LHCN-M2 (cell line): ENCODE measurements around the gene ZNF443. TPM values are rescaled to one million over a fixed set of nuclear protein-coding genes. Genes with fewer than 3 reads are reported as not detected.
A peak's percentile ranks its signal among the peaks of the same experiment; 100 is the strongest.
"Not testable (repeated sequence)": the region's sequence is repeated elsewhere in the genome, so short reads cannot be mapped to it uniquely, and the experiment has no call there.

Source experiments
- DNase-seq: peaks from one replicate; pipeline ENCODE4 v3.0.0-alpha.2; 2012; ENCODE audit warnings: low read depth
- polyA plus RNA-seq: library from polyadenylated mRNA; unstranded; fragments of >200 nt; gene quantifications from one replicate; pipeline ENCODE4 v1.2.1, GENCODE V29; 2012; ENCODE audit warnings: missing spikeins
- total RNA-seq: library from RNA; depleted of rRNA; stranded (reverse); fragments of >200 nt; gene quantifications from 2 replicates; pipeline ENCODE4 v1.2.3, GENCODE V29; 2014; rRNA removed

The ZNF443 gene
- 3.5 and 4.5 TPM in 2 replicates for total RNA-seq
- polyA plus RNA-seq, result 1.0 TPM

DNA sequence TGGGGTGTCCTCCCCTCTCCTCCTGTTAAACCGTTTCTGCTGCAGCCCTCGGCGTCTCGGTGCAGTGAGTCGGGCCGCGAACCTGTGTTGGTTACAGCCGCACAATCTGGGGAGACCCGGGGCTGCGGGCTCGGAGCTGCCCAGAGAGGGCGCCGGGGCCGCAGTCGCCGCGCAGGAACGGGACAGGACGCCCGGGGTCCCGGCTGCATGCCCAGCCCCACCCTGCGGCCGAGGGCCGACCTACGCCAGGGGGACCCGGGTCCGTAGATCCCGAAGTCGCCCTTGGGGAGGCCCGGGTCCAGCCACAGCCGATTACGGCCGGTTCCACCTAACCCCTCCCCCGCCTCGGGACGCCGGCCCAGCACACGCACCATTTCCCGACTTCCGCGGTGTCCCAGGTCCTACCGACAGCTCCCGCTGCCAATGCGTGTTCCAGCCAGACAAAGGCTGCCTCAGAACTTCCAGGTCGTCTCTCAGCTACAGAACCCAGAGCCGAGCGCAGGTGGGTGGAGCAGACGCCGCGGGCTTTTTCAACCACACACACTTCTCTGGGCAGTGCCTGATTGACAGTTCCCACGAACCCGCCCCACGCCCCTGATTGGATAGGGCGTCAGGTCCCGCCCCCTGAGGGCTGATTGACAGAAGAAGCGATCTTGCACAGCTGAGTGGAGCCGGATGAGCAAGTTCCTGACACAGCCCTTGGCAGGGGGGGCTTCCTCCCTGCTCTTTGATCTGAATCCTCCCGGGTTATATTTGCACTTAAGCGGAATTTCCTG is at the start of gene ZNF443:
TSS of gene ZNF443 (minus strand) at position 481 of the 776 bp plus-strand sequence. CDS start at position 374, 107 bp downstream.
- peak; percentile 98 for DNase-seq

DNA sequence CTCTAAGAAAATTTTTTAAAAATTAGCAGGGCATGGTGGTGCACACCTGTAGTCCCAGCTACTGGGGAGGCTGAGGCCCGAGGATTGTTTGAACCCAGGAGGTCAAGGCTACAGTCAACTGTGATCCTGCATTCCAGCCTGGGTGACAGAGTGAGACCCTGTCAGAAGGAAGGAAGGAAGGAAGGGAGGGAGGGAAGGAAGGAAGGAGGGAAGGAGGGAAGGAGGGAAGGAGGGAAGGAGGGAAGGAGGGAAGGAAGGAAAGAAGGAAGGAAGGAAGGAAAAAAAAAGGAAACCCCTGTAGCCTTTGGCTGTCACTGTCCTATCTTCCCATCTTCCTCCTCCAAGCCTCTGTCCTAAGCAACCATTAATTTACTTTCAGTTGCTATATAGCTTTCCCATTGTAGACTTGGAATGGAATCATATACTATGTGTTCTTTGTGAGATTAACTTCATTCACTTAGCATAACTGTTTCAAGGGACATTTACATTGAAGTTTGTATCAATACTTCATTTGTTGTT is 45.5 kb upstream of the ZNF443 start:
- not testable (repeated sequence) for DNase-seq

DNA sequence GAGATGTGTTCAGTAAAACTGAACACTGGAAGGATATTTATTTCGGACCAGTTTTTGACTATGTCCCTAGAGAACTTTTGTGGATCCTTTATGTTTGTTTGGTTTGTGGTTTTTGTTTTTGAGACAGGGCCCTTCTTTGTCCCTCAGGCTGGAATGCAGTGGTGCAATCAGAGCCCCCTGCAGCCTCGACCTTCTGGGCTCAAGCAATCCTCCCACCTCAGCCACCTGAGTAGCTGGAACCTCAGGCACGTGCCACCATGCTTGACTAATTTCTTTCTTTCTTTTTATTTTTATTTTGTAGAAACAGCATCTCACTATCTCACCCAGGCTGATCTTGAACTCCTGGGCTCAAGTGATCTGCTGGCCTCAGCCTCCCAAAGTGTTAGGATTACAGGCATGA is 44.8 kb upstream of the ZNF443 start:
- no peak for DNase-seq

DNA sequence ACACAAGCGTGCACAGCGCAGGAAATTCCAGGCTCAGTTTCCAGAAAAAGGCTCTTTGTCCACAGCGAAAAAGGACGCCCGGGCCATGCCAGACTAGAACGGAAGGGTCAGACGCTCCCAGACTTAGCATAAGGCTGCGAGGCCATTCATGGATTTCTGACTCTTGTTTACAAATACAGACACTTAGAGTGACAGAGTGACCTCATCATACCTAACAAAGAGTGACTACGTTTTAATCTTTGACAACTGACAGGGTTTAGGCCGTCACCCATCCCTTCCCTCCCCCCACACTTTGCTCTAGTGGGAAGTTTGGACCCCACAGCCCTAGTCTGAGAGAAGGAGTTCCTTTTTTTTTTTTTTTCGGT is 44.2 kb upstream of the ZNF443 start:
- DNase-seq, result no peak

DNA sequence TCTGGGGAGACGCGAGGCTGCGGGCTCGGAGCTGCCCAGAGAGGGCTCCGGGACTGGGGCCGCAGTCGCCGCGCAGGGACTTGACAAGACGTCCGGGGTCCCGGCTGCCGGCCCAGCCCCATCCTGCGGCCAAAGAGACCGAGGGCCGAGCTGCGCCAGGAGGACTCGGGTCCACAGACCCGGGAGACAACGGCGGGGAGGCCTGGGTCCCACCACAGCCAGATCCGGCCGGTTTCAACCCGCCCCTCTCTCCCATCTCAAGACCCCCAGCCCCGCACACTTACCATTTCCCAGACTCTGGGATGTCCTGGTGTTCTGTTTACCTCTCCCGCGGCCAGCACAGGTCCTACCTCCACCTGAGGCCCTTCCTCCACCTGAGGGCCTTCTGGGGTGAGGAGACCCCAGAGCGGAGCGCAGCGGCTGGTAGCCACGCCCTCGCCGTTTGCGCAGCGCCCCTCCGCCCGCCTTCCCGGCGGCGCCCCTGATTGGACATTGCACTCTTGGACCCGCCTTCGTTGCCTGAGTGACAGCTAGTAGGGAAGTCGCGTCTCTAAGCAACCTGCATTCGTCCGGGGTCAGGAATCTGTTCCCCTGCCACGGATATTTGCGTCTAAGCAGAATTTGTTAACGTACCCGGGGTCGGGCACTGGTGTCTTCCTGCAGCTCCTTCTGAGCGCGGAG is 43.7 kb upstream of the ZNF443 start, which contains the start of gene ZNF709:
TSS of gene ZNF709 (minus strand) at position 446 of the 681 bp plus-strand sequence. CDS start at position 287, 159 bp downstream.
- DNase-seq, result peak; percentile 78

DNA sequence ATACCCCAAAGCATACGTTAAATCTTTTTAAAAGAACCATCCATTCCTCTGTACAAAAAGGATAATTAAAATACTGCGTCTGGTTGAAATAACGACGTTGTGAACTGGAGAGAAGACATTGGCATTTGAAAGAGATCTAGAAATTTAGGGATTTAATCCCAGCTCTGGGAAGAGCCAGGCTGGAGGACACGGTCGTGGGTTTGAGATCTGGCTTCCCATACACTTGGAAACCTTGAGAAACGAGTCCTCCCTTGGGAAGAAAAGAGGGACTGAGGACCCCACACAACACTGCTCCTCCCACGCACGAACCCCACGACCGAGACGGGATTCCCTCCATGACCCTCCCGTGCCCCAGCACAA is 43.2 kb upstream of the ZNF443 start:
- DNase-seq, result no peak

DNA sequence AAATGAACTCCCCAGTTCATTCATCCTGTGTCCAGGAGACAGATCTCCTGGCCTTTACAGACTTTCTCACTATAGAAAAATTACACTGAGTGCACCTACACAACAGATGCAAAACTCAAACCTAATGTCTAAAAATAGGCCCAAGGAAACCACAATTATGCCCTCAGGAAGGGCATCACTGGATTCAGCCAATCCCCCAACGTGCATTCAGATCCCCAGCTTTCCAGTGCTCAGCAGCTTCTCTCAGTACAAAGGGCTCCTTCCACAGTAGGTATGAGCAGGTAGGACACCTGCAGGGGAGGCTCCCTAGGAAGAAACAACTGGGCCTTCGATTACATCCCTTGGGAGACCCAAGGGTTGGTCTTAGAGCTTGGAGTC is 41.7 kb upstream of the ZNF443 start:
- peak; percentile 19 for DNase-seq

DNA sequence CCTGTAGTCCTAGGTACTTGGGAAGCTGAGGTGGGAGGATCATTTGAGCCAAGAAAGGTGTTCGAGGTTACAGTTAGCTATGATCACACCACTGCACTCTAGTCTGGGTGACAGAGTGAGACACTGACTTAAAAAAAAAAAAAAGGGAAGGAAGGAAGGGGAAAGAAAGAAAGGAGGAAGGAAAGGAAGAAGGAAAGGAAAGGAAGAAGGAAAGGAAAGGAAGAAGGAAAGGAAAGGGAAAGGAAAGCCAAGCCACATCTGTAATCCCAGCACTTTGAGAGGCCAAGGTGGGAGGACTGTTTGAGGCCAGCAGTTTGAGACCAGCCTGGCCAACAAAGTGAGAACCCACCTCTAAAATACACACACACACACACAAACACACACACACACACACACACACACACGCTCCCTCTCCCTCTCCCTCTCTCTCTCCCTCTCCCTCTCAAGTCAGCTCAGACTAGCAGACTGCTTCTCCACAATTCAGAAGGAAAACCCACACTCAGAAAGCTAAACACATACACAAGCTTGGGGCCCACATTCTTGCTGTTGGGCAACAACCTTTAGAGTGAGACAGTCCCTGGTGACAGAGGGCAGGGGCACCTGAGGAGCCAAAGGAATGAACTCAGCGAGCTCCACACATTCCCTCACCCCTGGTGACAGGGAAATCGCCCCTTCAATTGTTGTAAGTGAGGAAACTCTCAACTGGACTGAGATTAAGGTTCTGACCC is 41.1 kb upstream of the ZNF443 start:
- no peak for DNase-seq

DNA sequence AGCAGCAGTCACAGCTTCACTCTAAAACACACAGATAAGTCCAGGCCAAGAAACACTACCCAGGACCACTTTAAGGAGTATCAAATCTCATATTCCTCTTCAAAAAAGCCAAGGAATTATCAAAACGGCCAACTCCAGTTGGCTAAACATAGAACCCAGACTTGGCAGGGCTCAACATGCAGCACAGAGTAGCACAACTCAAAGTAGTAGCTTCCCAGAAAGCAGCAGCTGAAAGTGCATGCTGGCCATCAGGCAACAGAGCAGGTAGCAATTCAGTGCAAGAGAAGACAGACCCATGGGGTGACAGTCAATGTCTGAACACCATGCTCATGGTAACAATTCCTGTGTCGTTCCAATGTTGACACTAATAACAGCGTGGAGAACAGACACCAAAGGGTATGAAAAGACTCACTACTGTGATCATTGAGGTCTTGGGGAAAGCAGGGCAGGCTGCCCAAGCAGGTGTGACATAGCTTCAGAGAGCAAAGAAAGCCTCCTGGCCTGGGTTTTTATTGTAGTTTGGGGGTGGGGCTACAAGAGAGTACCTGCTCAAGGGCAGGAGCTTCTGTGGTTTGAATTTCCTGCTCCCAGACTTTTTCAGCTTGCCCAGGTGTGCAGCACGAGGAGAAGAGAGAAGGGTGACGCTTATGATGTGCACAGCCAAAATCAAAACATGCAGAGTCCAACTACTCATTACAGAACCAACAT is 37.6 kb upstream of the ZNF443 start:
- DNase-seq, result no peak

DNA sequence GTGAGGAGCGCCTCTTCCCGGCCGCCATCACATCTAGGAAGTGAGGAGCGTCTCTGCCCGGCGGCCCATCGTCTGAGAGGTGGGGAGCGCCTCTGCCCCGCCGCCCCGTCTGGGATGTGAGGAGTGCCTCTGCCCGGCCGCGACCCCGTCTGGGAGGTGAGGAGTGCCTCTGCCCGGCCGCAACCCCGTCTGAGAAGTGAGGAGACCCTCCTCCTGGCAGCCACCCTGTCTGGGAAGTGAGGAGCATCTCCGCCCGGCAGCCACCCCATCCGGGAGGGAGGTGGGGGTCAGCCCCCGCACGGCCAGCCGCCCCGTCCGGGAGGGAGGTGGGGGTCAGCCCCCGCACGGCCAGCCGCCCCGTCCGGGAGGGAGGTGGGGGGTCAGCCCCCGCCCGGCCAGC is 26.8 kb upstream of the ZNF443 start:
- not testable (repeated sequence) for DNase-seq

DNA sequence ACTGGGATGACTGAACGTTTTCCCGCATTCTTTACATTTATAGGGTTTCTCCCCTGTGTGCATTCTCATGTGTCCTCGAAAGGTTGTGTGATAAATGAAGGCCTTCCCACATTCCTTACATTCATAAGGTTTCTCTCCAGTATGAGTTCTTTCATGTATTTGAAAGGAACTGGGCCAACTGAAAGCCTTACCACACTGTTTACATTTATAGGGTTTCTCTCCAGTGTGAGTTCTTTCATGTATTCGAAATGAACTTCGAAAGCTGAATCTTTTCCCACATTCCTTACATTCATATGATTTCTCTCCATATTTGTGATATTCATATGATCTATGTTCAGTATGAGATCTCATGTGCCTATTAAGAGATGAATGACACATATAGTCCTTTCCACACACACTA is 24.4 kb upstream of the ZNF443 start:
- peak; percentile 1 for DNase-seq

DNA sequence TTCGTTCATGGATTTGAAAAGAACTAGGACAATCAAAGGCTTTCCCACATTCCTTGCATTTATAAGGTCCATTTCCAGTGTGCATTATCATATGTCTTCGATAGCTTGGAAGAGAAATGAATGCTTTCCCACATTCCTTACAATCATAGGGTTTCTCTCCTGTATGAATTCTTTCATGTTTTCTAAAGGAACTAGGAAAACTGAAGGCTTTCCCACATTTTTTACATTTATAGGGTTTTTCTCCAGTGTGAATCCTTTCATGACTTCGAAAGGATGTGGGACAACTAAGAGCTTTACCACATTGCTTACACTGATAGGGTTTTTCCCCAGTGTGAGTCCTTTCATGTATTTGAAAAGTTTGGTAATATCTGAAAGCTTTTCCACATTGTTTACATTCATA is 23.9 kb upstream of the ZNF443 start:
- DNase-seq, result peak; percentile 2

DNA sequence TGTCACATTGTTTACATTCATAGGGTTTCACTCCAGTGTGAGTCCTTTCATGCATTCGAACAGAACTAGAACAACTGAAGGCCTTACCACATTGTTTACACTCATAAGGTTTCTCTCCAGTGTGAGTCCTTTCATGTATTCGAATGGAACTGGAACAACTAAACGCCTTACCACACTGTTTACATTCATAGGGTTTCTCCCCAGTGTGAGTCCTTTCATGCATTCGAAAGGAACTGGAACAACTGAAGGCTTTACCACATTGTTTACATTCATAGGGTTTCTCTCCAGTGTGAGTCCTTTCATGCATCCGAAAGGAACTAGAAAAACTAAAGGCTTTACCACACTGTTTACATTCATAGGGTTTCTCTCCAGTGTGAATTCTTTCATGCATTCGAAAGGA is 23.3 kb upstream of the ZNF443 start:
- not testable (repeated sequence) for DNase-seq

DNA sequence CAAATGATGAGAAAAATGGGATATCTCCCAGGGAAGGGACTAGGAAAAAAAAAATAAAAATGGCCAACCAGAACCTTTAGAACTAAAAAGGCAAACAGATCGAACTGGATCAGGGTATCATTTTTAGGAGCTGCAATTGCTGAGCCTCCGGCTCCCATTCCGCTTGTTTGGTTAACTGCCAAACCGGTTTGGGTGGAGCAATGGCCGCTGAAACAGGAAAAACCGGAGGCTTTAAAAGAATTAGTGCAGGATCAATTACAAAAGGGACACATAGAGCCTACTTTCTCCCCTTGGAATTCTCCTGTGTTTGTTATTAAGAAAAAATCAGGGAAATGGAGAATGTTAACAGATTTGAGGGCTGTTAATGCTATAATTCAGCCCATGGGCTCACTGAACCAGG is 12.7 kb upstream of the ZNF443 start:
- no peak for DNase-seq

DNA sequence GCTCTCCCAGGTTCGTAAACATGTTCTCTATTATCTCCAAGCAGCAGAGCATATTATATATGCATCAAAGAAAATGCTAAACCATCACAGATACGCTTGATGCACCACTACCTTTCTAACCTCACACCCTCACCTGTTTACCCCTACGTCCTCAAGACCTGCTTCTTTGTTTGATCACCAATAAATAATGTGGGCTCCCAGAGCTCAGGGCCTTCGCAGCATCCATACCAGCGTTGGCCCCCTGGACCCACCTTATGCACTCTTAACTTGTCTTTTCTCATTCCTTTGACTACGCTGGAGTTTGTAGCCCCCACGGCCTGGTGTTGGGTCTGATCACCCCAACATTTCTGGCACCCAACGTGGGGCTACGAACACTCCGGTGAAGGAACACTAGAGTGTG is 10.0 kb upstream of the ZNF443 start:
- DNase-seq, result no peak

DNA sequence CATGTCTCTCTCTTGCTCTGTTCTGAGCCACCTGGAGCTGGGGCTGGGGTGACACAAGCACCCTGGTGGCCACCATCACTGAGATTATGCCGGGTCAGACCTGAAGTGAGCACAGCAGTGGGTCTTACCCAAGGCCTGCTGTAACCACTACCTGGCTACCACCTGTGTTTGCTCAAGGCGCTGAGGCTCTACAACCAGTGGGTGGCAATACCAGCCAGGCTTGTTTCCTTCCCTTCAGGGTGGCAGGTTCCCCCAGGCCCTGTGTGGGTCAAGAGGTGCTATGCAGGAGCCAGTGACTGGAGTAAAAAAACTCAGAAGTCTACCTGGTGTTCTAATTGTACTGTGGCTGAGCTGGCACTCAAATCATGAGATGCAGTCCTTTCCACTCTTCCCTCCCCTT is 8.0 kb upstream of the ZNF443 start:
- no peak for DNase-seq

DNA sequence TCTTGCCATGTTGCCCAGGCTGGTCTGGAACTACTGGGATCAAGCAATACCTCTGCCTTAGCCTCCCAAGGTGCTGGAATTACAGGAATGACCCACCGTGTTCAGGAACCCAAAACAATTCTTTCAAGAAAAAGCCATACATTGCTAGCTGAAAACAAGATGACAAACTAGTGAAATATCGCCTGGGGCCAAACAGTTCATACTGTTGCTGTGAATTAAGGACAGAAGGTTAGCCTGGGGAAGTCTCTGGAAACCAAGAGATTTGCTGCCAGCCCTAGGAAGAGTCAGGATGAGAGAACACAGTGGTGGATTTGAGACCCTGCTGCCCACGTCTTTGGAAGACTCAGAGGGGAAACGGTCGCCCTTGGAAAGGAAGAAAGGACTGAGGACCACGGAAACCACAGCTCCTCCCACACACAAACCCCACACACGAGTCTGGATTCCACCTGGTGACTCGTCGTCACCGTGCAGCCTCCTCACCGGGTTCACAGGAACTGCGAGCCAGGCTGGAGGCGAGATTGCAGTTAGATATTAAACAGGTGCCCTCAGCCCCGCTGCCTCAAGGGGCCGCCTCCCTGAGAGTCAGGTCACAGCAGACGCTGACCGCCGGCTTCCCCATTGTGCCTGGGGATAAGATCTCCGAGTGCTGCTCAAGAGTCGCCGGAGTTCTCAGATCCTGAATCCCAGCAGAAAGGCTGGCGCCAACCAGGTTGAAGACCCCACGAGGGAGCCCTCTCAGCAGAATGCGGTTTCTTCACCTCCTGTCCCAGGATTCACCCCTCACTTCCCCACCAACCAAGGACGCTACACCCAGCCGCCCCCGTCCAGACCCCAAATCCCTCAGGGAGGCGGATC is 908 bp downstream of the ZNF443 start:
- DNase-seq, result peak; percentile 8

DNA sequence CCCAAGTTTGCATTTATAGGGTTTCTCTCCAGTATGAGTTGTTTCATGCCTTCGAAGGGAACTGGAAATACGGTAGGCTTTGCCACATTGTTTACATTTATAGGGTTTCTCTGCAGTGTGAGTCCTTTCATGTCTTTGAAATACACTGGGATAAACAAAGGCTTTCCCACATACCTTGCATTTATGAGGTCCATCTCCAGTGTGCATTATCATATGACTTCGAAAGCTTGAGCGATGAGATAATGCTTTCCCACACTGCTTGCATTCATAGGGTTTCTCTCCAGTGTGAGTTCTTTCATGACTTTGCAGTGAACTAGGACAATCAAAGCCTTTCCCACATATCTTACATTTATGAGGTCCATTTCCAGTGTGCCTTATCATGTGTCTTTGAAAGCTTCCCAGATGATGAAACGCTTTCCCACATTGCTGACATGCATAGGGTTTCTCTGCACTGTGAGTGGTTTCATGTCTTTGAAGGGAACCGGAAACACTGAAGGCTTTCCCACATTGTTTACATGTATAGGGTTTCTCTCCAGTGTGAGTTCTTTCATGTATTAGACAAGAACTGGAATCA is 10.0 kb downstream of the ZNF443 start:
- DNase-seq, result not testable (repeated sequence)

DNA sequence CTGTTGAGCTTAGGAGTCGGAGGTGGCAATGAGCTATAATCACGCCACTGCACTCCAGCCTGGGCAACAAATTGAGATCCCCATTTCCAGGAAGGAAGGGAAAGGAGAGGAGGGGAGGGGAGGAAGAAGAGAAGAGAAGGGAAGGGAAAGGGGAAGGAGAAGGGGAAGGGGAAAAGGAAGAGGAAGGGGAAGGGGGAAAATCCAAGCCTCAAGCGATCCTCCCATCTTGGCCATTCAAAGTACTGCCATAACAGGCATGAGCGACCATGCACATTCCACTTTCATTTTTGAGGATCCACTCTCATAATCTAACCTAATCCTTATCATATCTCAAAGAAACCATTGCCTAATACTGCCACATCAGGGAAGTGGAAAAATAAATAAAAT is 14.9 kb downstream of the ZNF443 start:
- DNase-seq, result no peak

DNA sequence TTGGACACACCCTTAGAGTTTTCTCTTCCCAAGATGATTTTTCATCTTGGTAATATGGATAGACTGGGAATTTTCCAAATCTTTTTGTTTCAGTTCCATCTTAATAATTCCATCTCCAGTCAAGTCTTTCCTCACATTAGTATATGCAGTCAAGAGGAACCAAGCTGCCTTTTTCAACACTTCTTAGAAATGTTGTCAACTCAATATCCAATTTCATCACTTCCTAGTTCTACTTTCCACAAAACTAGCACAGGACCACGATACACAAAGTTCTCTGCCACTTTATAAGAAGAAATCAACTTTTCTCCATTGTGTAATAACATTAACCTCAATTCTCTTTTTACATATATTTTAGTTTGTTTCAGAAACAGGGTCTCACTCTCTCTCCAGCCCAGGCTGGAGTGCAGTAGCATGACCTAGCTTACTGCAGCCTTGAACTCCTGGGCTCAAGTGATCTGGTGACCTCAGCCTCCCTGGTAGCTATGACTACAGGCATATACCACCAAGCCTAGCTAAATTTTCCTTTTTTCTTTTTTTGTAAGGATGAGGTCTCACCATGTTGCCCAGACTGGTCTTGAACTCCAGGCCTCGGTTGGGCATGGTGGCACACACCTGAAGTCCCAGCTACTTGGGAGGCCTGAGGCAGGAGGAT is 15.5 kb downstream of the ZNF443 start:
- DNase-seq, result no peak
